Neuron (in vitro differentiated cells): ENCODE measurements around the gene LRRC39.
"Not testable (repeated sequence)": the region's sequence is repeated elsewhere in the genome, so short reads cannot be mapped to it uniquely, and the experiment has no call there.

ENCODE experiments used
- H2AFZ ChIP-seq: one replicate; pipeline ENCODE4 v1.6.1; 2013; ENCODE audit warnings: low read depth, mild to moderate bottlenecking, inconsistent platforms, low read length, moderate library complexity
- H3K27me3 ChIP-seq: one replicate; pipeline ENCODE4 v1.6.1; 2013; ENCODE audit warnings: low read length; ENCODE audit not compliant: insufficient read depth
- H3K36me3 ChIP-seq: one replicate; pipeline ENCODE4 v1.6.1; 2013; ENCODE audit warnings: low read length; ENCODE audit not compliant: insufficient read depth
- H3K4me1 ChIP-seq: one replicate; pipeline ENCODE4 v1.6.1; 2013; ENCODE audit warnings: low read length; ENCODE audit not compliant: insufficient read depth
- H3K4me3 ChIP-seq: 2 replicates; pipeline ENCODE4 v1.5.1; 2013; ENCODE audit warnings: mild to moderate bottlenecking, low read length, moderate library complexity
- H3K9me3 ChIP-seq: one replicate; pipeline ENCODE4 v1.6.1; 2013; ENCODE audit warnings: low read length

The LRRC39 gene

GRCh38 chr1:100178091-100178490 is at the start of gene LRRC39:
Gene LRRC39 (minus strand): TSS chr1:100178256. CDS start chr1:100168516, 9,740 bp downstream.
- Histone ChIP-seq H2AFZ (no peak within 1 kb of the TSS), H3K4me3 (no peak within 1 kb of the TSS), H3K9me3 (no peaks in the 10 kb centered on the region), H3K27me3 (no peaks in the 10 kb centered on the region), H3K4me1 (no peaks in the 10 kb centered on the region), H3K36me3 (no peaks in the 10 kb centered on the region)

GRCh38 chr1:100222428-100222827 is 44.4 kb upstream of the LRRC39 start:
- no peak overlapping the region for H3K4me3 ChIP-seq

GRCh38 chr1:100219883-100220282 is 41.8 kb upstream of the LRRC39 start:
- H3K4me1 ChIP-seq: no peaks in the 10 kb centered on the region
- no peak overlapping the region for H3K4me3 ChIP-seq
- peaks cover 23% of the 10 kb centered on the region for H3K36me3 ChIP-seq
- H3K9me3 ChIP-seq: no peaks in the 10 kb centered on the region
- no peak overlapping the region for H2AFZ ChIP-seq
- no peaks in the 10 kb centered on the region for H3K27me3 ChIP-seq

More at GRCh38 chr1:100222428-100222827, 44.4 kb upstream of the LRRC39 start:
- Histone ChIP-seq H3K9me3 (no peaks in the 10 kb centered on the region), H3K27me3 (no peaks in the 10 kb centered on the region), H3K4me1 (no peaks in the 10 kb centered on the region), H3K36me3 (peaks cover 17% of the 10 kb centered on the region), H2AFZ (no peak overlapping the region)

- H3K36me3 ChIP-seq: peaks cover 26% of the 10 kb centered on the region
- no peak overlapping the region for H2AFZ ChIP-seq
- H3K4me3 ChIP-seq: no peak overlapping the region
- no peaks in the 10 kb centered on the region for H3K27me3 ChIP-seq
- H3K9me3 ChIP-seq: no peaks in the 10 kb centered on the region
- no peaks in the 10 kb centered on the region for H3K4me1 ChIP-seq
Measured at GRCh38 chr1:100219457-100219856, 41.4 kb upstream of the LRRC39 start.

GRCh38 chr1:100217834-100218233 is 39.8 kb upstream of the LRRC39 start:
- Histone ChIP-seq H3K4me3 (no peak overlapping the region), H3K27me3 (no peaks in the 10 kb centered on the region), H3K9me3 (no peaks in the 10 kb centered on the region), H2AFZ (no peak overlapping the region), H3K36me3 (peaks cover 43% of the 10 kb centered on the region), H3K4me1 (no peaks in the 10 kb centered on the region)

GRCh38 chr1:100215101-100215500 is 37.0 kb upstream of the LRRC39 start:
- no peaks in the 10 kb centered on the region for H3K9me3 ChIP-seq
- no peaks in the 10 kb centered on the region for H3K27me3 ChIP-seq
- H3K36me3 ChIP-seq: peaks cover 54% of the 10 kb centered on the region
- no peak overlapping the region for H3K4me3 ChIP-seq
- no peak overlapping the region for H2AFZ ChIP-seq
- no peaks in the 10 kb centered on the region for H3K4me1 ChIP-seq

- Histone ChIP-seq H3K36me3 (peaks cover 59% of the 10 kb centered on the region), H2AFZ (no peak overlapping the region), H3K27me3 (no peaks in the 10 kb centered on the region), H3K9me3 (no peaks in the 10 kb centered on the region), H3K4me1 (no peaks in the 10 kb centered on the region), H3K4me3 (no peak overlapping the region)
Measured at GRCh38 chr1:100213141-100213540, 35.1 kb upstream of the LRRC39 start.

- Histone ChIP-seq H3K27me3 (no peaks in the 10 kb centered on the region), H3K4me1 (no peaks in the 10 kb centered on the region), H2AFZ (no peak overlapping the region), H3K4me3 (no peak overlapping the region), H3K9me3 (peaks cover 5% of the 10 kb centered on the region), H3K36me3 (peaks cover 32% of the 10 kb centered on the region)
Measured at GRCh38 chr1:100206301-100206700, 28.2 kb upstream of the LRRC39 start.

GRCh38 chr1:100205593-100205992 is 27.5 kb upstream of the LRRC39 start:
- H2AFZ ChIP-seq, H3K4me1 ChIP-seq, H3K4me3 ChIP-seq, H3K9me3 ChIP-seq, H3K27me3 ChIP-seq: not testable (repeated sequence)
- H3K36me3 ChIP-seq: peaks cover 29% of the 10 kb centered on the region

- not testable (repeated sequence) for H3K27me3 ChIP-seq, H3K4me1 ChIP-seq, H3K9me3 ChIP-seq, H2AFZ ChIP-seq, H3K4me3 ChIP-seq
- H3K36me3 ChIP-seq: peaks cover 31% of the 10 kb centered on the region
Measured at GRCh38 chr1:100205103-100205502, 27.0 kb upstream of the LRRC39 start.

- peaks cover 35% of the 10 kb centered on the region for H3K36me3 ChIP-seq
- not testable (repeated sequence) for H3K9me3 ChIP-seq, H3K4me3 ChIP-seq, H3K4me1 ChIP-seq, H2AFZ ChIP-seq, H3K27me3 ChIP-seq
Measured at GRCh38 chr1:100202703-100203102, 24.6 kb upstream of the LRRC39 start.

- not testable (repeated sequence) for H3K4me1 ChIP-seq, H2AFZ ChIP-seq, H3K4me3 ChIP-seq, H3K9me3 ChIP-seq, H3K27me3 ChIP-seq
- peaks cover 25% of the 10 kb centered on the region for H3K36me3 ChIP-seq
Measured at GRCh38 chr1:100200060-100200459, 22.0 kb upstream of the LRRC39 start.

GRCh38 chr1:100198596-100198995 is 20.5 kb upstream of the LRRC39 start:
- Histone ChIP-seq H3K36me3 (peaks cover 25% of the 10 kb centered on the region), H3K9me3 (no peaks in the 10 kb centered on the region), H3K4me1 (no peaks in the 10 kb centered on the region), H3K4me3 (no peak overlapping the region), H2AFZ (no peak overlapping the region), H3K27me3 (no peaks in the 10 kb centered on the region)

GRCh38 chr1:100188617-100189016 is 10.6 kb upstream of the LRRC39 start:
- peaks cover 5% of the 10 kb centered on the region for H3K36me3 ChIP-seq
- H3K9me3 ChIP-seq: no peaks in the 10 kb centered on the region
- no peaks in the 10 kb centered on the region for H3K4me1 ChIP-seq
- no peak overlapping the region for H2AFZ ChIP-seq
- H3K27me3 ChIP-seq: no peaks in the 10 kb centered on the region
- H3K4me3 ChIP-seq: no peak overlapping the region
